ENCODE results near the gene C4BPB.

- TF ChIP-seq CTCF (IDR thresholded peaks at IDR 0.05; ENCODE audit: low read depth, low read length, missing input control) (no peak), GABPA (IDR thresholded peaks at IDR 0.05 in 1 of 2, conservative IDR thresholded peaks at IDR 0.05 in 1 of 2) (no peak), ATF3 (IDR thresholded peaks at IDR 0.05) (no peak), YY1 (IDR thresholded peaks at IDR 0.05) (no peak), RAD21 (IDR thresholded peaks at IDR 0.05) (no peak), SP1 (IDR thresholded peaks at IDR 0.05) (no peak)
Measured at GRCh38 chr1:207129053-207129452, 40.4 kb downstream of the C4BPB start.
